Heart left ventricle (tissue), 13 donors: ENCODE results near the gene SIGLEC10.

Experiments
- POLR2A ChIP-seq, 2 donors: fragments of 450-650 bp; IDR thresholded peaks; one replicate each; pipeline ENCODE4 v1.6.1; 2017; ENCODE audit warnings: antibody characterized with exemption in 2 of 2, mild to moderate bottlenecking in 2 of 2, moderate library complexity in 2 of 2
- TF ChIP-seq, protein P1 (sequence below), 12 donors: fragments of 200-600 bp; sonication (generic) in 4 of 12; IDR thresholded peaks; one replicate each; pipeline versions ENCODE4 v1.5.0 to v1.8.0; 2018 to 2022; ENCODE audit warnings: antibody characterized with exemption in 12 of 12, mild to moderate bottlenecking in 5 of 12
- donor health status: ischemic (EF 13 %, LVEDD 7.1; RV severe dilation, severe dysfunction).
- donor health status: DM: no; HTN: yes; CAD: no.
- donor health status: DM: no; HTN: no; CAD: no.
- donor health status: ischemic (EF 25% LVEDD 6.9; RV normal size, moderate dysfunction).
- donor health status: ischemic (EF 25% LVEDD 5.7; RV mildly dilated, moderate dysfunction).
- donor health status: ischemic (EF 35%, LVEDD 5.7; RV mildly dilated, moderate dysfunction).
- donor health status: nonischemic (EF 11% LVEDD 7.7; RV severe dilation, severe dysfunction).
- donor health status: DM: yes; HTN: yes; CAD: no.
- donor health status: PGD.
- donor health status: ischemic (EF 29% LVEDD 5.4; RV normal size, mild dysfunction).
- donor health status: nonischemic (EF 23%, LVEDD 6.1; RV moderate dilation, normal function).

DNA sequence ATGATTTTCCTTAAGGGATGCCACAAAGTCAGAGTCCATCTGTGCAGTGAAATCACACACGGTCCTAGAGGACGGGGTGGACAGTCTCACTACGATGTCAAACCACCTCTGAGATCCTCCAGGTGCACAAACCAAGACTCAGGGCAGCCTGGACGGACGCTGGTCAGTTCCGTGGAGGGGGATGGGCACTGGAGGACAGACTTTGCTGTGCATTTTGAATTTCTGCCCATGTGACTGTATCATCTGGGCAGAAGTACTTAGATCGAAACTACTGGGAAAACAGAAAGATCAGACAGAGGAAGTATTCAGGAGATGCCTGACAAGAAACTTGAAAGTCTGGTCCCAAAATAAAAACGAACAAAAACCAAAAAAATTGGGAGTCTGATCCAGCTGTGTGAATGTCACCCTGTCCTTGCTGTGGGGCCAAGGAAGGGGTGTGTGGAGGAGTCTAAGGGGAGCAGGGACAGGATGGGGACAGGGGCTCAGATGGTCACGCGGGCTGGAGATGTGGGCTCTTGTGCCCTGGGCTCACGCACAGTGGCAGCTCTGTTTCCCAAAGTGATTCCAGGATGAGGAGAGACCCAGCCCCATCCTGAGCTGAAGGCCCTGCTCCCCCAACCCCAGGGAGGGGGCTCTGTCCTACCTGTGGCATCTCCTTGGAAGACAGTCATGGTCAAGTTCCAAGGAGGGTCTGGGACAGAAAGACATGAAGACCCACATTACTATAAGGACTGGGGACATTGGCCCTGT lies 39.3 kb upstream of the SIGLEC10 start:
- TF ChIP-seq, protein P1, sequence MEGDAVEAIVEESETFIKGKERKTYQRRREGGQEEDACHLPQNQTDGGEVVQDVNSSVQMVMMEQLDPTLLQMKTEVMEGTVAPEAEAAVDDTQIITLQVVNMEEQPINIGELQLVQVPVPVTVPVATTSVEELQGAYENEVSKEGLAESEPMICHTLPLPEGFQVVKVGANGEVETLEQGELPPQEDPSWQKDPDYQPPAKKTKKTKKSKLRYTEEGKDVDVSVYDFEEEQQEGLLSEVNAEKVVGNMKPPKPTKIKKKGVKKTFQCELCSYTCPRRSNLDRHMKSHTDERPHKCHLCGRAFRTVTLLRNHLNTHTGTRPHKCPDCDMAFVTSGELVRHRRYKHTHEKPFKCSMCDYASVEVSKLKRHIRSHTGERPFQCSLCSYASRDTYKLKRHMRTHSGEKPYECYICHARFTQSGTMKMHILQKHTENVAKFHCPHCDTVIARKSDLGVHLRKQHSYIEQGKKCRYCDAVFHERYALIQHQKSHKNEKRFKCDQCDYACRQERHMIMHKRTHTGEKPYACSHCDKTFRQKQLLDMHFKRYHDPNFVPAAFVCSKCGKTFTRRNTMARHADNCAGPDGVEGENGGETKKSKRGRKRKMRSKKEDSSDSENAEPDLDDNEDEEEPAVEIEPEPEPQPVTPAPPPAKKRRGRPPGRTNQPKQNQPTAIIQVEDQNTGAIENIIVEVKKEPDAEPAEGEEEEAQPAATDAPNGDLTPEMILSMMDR (IDR thresholded peaks at IDR 0.05): no peak
- no peak for TF ChIP-seq POLR2A (IDR thresholded peaks at IDR 0.05)
